GM19438 (cell line): Measurements from ENCODE around the gene TLE3.

Experiments
- ATAC-seq: cut with Tn5 transposase; IDR thresholded peaks from one replicate; pipeline ENCODE4 v1.9.1; 2021; ENCODE audit warnings: low read depth; ENCODE audit not compliant: unreplicated experiment

Gene TLE3

GRCh38 chr15:70066004-70066403, 31.7 kb downstream of the TLE3 start:
- ATAC-seq: no peak

- ATAC-seq: no peak
These were observed 32.6 kb downstream of the TLE3 start for GRCh38 chr15:70065006-70065722.

DNA sequence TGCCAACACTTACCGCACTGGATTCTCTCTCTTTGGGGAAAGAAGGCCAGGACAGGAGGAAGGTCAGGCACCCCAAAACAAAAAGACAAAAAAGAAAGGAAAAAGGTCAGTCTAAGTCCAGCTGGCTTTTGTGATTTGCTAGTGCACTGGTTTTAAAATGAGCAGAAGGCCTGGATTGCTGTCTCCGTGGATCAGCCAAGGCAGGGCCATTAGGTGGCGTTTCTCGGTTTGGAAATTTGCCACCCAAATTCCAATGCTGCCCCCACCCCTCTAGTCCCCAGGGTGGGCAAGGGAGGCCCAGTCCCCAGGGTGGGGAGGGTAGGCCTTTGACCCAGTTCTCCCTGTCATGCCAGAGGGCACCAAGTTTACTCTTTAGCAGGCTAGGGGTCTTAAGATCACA, 33.3 kb downstream of the TLE3 start:
- ATAC-seq: no peak

DNA sequence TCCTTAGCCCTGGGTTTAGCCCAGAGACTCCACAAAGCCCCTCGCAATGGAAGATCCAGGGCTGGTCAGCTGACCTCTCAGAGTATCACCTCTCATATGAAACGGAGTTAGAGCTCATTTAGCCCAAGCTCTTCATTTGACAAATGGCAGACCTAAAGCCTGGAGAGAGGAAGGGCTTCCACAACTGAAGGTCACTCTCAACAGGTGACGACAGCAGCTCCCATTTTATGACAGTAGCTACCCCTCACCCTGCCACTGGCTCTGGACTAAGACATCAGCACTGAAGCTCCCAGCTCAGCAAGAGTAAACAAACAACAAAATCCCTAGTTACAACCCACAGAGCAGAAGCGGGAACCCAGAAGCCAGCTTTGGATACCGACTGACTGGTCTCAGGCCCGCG, 33.7 kb downstream of the TLE3 start:
- ATAC-seq: no peak

GRCh38 chr15:70063261-70063925, 34.3 kb downstream of the TLE3 start:
- no peak for ATAC-seq

- ATAC-seq: no peak
These were observed 35.3 kb downstream of the TLE3 start for GRCh38 chr15:70062321-70062956.

GRCh38 chr15:70061696-70062270, 35.9 kb downstream of the TLE3 start:
- ATAC-seq: no peak

DNA sequence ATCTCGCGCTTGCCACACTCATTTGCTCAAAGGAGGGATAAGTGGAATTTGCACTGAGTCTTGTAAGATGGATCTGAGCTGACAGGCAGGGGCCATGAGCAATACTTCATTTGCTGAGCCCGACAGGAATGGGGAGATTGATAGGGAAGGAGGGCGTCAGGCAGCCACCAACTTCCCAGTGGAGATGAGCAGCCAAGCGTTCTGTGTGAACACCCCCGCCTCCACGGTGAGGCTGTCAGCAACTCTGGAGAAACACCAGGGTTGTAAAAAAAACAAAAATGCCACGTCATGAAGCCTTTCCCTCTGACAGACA, 36.8 kb downstream of the TLE3 start:
- no peak for ATAC-seq

DNA sequence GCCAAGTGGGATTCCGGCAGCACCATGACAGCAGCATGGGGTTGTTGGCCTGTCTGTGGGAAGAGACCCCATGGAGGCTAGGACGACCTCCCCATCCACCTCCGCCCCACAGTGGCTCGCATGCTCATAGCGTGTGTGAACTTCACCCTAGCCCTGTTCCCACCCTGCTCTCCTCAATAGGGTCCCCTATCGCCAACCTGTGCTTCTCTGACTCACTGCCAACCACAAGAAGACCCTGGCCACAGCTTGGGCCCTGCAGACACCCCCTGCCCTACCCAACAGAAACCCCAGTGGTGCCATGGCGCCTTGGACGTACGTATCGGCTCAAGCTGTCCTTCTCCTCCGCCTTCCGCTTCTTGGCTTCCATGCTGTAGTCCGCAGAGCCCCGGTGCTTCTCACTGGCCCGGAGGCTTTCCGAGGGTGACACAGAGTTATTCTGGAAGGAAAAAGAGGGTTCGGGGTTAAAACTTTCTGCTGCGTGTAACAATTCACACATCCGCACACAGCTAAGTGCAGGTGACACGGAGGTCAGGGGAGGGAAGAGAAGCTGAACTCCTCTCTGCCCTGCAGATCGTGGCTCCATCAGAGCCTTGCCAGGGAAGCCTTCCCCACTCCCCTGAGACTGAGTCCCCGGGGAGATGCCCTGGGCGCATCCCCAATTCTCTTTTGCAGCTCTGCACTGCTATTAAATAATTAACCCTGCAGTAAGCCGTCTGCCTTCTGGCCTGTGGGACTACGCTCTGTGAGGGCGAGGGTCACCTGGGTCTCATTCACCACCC, 37.3 kb downstream of the TLE3 start:
- ATAC-seq: no peak

- ATAC-seq: no peak
These were observed 38.1 kb downstream of the TLE3 start for GRCh38 chr15:70059476-70060213.

GRCh38 chr15:70058642-70059360, 38.9 kb downstream of the TLE3 start:
- ATAC-seq: no peak

DNA sequence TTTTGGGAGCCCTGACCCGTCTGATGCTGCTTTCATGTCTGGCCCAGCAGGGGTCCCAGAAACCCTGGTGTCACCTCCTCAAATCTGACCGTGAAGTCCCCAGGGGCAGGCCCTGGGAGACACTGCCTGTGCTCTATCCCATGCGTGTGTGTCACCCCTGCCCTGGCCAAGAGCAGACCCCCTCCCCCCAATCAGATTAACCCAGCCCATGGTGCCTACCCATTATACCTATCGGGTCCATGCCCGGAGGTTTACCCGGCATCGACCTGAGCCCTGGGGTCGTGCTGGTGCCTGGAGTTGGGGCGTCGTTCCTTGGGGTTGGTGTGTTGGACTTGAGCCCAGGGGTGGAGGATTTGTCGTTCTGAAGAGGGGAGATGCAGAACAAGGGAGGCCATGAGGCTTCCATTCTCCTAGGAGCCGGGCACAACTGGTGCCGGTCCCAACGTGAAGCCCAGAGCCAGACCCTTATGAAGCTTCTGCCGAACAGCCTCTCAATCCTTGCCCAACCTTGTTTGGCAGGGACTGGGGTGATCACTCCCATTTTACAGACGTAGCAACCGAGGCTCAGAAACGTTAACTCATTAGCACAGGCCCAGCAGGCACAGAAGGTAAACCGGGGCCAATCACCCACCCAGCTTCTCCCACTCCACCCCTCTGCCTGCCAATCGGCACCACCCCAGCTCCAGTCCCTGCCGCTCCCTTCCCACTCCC, 39.6 kb downstream of the TLE3 start:
- no peak for ATAC-seq

DNA sequence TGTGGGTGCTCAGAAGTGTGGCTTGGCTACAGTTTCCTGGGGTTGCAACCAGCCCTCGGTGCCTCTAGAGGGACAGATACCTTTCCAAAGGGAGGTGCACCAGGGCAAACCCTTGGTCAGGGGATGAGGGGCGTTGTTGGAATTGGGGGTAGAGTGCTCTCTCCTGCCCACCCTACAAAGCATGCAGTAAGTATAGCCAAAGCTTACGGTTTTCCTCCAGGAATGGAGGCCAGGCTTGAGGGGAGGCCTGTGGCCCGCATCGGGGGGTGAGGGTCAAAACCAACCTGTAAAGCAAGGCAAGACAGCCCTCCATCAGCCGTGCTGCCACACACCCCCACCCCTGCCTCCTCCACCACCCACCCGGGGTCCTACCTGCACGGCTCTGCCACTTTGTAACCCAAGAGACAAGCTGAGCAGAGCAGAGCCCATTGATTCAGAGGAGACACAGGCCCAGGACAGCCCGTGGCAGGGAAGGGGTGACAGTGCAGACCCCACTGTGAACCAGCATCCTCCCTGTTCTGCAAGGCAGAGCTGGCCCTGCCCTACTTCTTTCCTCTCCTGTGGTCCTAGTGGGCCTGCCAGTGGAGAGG, 41.5 kb downstream of the TLE3 start:
- no peak for ATAC-seq

DNA sequence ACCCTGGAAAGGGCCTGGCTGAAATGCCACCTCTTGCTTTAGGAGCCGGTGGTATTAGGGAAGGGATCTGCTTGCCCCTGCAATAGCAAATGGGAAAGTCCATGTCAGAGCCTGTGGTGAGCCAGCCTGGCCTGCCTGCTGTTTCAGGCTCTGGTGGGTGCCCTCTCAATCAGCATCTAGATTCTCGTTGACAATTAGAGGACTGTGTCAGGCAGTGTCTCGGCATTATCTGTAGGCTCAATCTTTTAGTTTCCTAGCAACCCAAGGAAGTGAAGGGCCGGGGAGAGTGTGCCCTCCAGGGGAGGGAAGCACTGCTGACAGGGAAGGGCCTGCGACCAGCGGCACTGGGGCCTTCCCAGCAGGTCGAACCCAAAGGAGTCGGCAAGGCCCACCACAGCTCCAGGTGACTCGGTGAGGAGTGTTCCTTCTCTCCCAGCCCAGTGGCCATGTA, 42.1 kb downstream of the TLE3 start:
- no peak for ATAC-seq

GRCh38 chr15:70054884-70055387, 42.8 kb downstream of the TLE3 start:
- ATAC-seq: no peak

- ATAC-seq: no peak
These were observed 43.4 kb downstream of the TLE3 start for GRCh38 chr15:70054366-70054765.

GRCh38 chr15:70053716-70054229, 43.9 kb downstream of the TLE3 start:
- ATAC-seq: no peak
